Neural progenitor cell (in vitro differentiated cells): ENCODE results near the gene ADCY2. TPM values are rescaled to one million over a fixed set of nuclear protein-coding genes. Genes with fewer than 3 reads are reported as not detected.

Experiments
- DNase-seq: peaks from one replicate; pipeline ENCODE4 v3.0.0-alpha.2; 2016; ENCODE audit warnings: low spot score
- H2AFZ ChIP-seq: fragments of 200-600 bp; sonication (generic); replicated peaks from 2 replicates; pipeline ENCODE4 v1.6.1; 2016; ENCODE audit warnings: antibody characterized with exemption
- H3F3A ChIP-seq: fragments of 200-600 bp; sonication (generic); 2 replicates; pipeline ENCODE4 v1.6.1; 2016; ENCODE audit warnings: antibody characterized with exemption, low read depth
- H3K27ac ChIP-seq: fragments of 200-600 bp; sonication (generic); 2 replicates; pipeline ENCODE4 v1.5.1; 2016; ENCODE audit warnings: mild to moderate bottlenecking
- H3K27me3 ChIP-seq: fragments of 200-600 bp; sonication (generic); 2 replicates; pipeline ENCODE4 v1.6.1; 2016; ENCODE audit warnings: mild to moderate bottlenecking, moderate library complexity
- H3K36me3 ChIP-seq: fragments of 200-600 bp; sonication (generic); 2 replicates; pipeline ENCODE4 v1.5.1; 2016
- H3K4me1 ChIP-seq: fragments of 200-600 bp; sonication (generic); 2 replicates; pipeline ENCODE4 v1.6.1; 2016; ENCODE audit warnings: mixed run types
- H3K4me2 ChIP-seq: fragments of 200-600 bp; sonication (generic); 2 replicates; pipeline ENCODE4 v1.6.1; 2016
- H3K4me3 ChIP-seq: fragments of 200-600 bp; sonication (generic); 2 replicates; pipeline ENCODE4 v1.5.1; 2016
- H3K79me2 ChIP-seq: fragments of 200-600 bp; sonication (generic); 2 replicates; pipeline ENCODE4 v1.6.1; 2016; ENCODE audit warnings: low read depth
- H3K9ac ChIP-seq: fragments of 200-600 bp; sonication (generic); 2 replicates; pipeline ENCODE4 v1.6.1; 2016
- H3K9me3 ChIP-seq: fragments of 200-600 bp; sonication (generic); 2 replicates; pipeline ENCODE4 v1.5.1; 2016; ENCODE audit warnings: low read depth
- H4K20me1 ChIP-seq: fragments of 200-600 bp; sonication (generic); 2 replicates; pipeline ENCODE4 v1.6.1; 2016; ENCODE audit warnings: low read depth
- H3K27ac Mint-ChIP-seq: 3 replicates; pipeline ENCODE4 v1.8.0; 2021; ENCODE audit warnings: mixed read lengths
- H3K27me3 Mint-ChIP-seq: 2 replicates; pipeline ENCODE4 v1.8.0; 2022; ENCODE audit warnings: low read depth, mild to moderate bottlenecking, inconsistent platforms, moderate library complexity, mixed read lengths; ENCODE audit not compliant: insufficient read depth
- H3K36me3 Mint-ChIP-seq: 3 replicates; pipeline ENCODE4 v1.8.0; 2021; ENCODE audit warnings: mixed read lengths
- H3K4me1 Mint-ChIP-seq: 3 replicates; pipeline ENCODE4 v1.8.0; 2021; ENCODE audit warnings: mixed read lengths
- H3K4me3 Mint-ChIP-seq: 3 replicates; pipeline ENCODE4 v1.8.0; 2021; ENCODE audit warnings: mild to moderate bottlenecking, moderate library complexity, mixed read lengths
- H3K9me3 Mint-ChIP-seq: 3 replicates; pipeline ENCODE4 v1.8.0; 2020; ENCODE audit warnings: mixed read lengths
- EZH2 ChIP-seq: fragments of 200-600 bp; sonication (generic); IDR thresholded peaks from 2 replicates; pipeline ENCODE4 v1.6.1; 2017; ENCODE audit warnings: antibody characterized with exemption, mild to moderate bottlenecking, moderate library complexity
- EZH2phosphoT487 ChIP-seq: fragments of 200-600 bp; sonication (generic); IDR thresholded peaks from 2 replicates; pipeline ENCODE4 v1.6.1; 2017; ENCODE audit warnings: antibody characterized with exemption
- total RNA-seq: library from RNA; depleted of rRNA; stranded (reverse); fragments of >200 nt; gene quantifications from 2 replicates; pipeline ENCODE4 v1.2.3, GENCODE V29; 2015; ENCODE audit warnings: low replicate concordance
- TF ChIP-seq, protein P1 (sequence below): fragments of 200-600 bp; sonication (generic); IDR thresholded peaks from 2 replicates; pipeline ENCODE4 v1.5.1; 2017; ENCODE audit warnings: antibody characterized with exemption, mild to moderate bottlenecking

The ADCY2 gene
- total RNA-seq, 1 donor from 2014 or later = 1.2 TPM

DNA sequence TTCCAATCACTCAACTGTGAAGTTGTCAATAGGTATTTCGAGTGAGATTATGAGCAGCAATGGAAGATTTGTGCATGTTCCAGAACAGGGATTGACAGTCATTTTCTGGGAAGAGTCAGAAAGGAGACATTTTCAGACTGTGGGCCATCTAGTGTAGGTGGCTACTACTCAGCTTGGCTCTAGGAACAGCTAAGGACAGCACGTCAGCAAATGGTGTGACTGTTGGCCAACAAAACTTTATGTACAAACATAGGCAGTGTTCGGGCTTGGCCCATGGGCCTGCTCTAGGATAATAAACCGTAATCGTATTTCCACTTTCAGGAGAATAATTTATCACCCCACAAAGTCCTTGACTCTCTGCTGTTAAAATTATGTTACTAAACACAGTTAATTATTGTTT is 143.6 kb downstream of the ADCY2 start:
- DNase-seq = no peak
- Histone ChIP-seq H3K27me3 (no peaks in the 10 kb centered on the region), H3F3A (no peaks in the 10 kb centered on the region), H3K4me2 (no peak overlapping the region), H3K36me3 (no peaks in the 10 kb centered on the region), H2AFZ (no peak overlapping the region), H3K4me1 (no peaks in the 10 kb centered on the region), H3K9me3 (no peaks in the 10 kb centered on the region), H3K4me3 (no peak overlapping the region), H3K9ac (no peak overlapping the region), H4K20me1 (no peaks in the 10 kb centered on the region), H3K79me2 (no peaks in the 10 kb centered on the region), H3K27ac (no peak overlapping the region)
- H3K36me3 Mint-ChIP-seq = no peaks in the 10 kb centered on the region
- no peak overlapping the region for H3K4me3 Mint-ChIP-seq
- H3K4me1 Mint-ChIP-seq = peaks cover 13% of the 10 kb centered on the region
- no peaks in the 10 kb centered on the region for H3K9me3 Mint-ChIP-seq
- TF ChIP-seq EZH2phosphoT487 (no peak), EZH2 (no peak)
- TF ChIP-seq, protein P1, sequence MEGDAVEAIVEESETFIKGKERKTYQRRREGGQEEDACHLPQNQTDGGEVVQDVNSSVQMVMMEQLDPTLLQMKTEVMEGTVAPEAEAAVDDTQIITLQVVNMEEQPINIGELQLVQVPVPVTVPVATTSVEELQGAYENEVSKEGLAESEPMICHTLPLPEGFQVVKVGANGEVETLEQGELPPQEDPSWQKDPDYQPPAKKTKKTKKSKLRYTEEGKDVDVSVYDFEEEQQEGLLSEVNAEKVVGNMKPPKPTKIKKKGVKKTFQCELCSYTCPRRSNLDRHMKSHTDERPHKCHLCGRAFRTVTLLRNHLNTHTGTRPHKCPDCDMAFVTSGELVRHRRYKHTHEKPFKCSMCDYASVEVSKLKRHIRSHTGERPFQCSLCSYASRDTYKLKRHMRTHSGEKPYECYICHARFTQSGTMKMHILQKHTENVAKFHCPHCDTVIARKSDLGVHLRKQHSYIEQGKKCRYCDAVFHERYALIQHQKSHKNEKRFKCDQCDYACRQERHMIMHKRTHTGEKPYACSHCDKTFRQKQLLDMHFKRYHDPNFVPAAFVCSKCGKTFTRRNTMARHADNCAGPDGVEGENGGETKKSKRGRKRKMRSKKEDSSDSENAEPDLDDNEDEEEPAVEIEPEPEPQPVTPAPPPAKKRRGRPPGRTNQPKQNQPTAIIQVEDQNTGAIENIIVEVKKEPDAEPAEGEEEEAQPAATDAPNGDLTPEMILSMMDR = no peak
- H3K27me3 Mint-ChIP-seq = peaks cover 2% of the 10 kb centered on the region
- H3K27ac Mint-ChIP-seq = no peak overlapping the region

DNA sequence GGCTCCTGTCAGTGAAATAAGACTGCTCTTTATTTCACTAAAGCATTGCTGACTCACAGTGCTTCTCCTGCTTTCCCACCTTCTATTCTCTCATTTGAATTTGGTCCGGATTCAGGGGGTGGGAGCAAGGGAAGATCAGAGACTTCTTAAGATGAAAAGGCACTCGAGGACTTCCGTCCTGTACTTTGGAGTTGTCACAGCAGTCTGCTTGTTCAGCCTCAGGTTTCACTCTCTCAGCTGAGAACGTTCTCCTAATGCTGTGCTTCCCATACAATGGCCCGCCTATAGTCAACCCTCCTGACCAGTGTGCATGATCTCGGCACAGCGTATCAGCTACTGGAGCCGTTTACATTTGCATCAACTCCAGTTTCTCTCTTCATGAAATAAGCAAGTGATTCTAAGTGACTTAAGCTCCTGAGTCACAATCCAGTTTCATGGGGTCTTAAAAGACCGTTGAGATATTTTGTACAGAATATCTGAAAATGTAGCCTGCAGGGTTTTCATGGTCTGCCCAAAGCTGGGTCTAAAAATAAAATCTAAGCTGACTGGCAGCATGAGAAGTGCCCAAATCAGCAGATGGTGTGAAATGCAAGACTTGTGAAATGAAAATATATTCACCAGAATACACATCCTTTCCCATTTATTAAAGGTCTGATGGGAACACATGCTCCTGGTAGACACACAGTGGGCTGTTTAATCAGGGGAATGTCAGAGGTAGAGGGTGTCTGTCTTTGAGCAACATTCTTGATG is 145.0 kb downstream of the ADCY2 start:
- peak; percentile 8 for DNase-seq
- no peaks in the 10 kb centered on the region for H3F3A ChIP-seq
- no peak overlapping the region for H3K27ac ChIP-seq
- no peaks in the 10 kb centered on the region for H3K9me3 ChIP-seq
- H3K4me3 ChIP-seq = no peak overlapping the region
- H3K9me3 Mint-ChIP-seq = no peaks in the 10 kb centered on the region
- H3K27ac Mint-ChIP-seq = no peak overlapping the region
- H3K27me3 Mint-ChIP-seq = peaks cover 2% of the 10 kb centered on the region
- TF ChIP-seq EZH2 = no peak
- no peak for TF ChIP-seq EZH2phosphoT487
- TF ChIP-seq, protein P1 = no peak
- H3K79me2 ChIP-seq = no peaks in the 10 kb centered on the region
- H3K4me1 ChIP-seq = no peaks in the 10 kb centered on the region
- no peaks in the 10 kb centered on the region for H3K36me3 ChIP-seq
- H3K4me2 ChIP-seq = no peak overlapping the region
- H3K9ac ChIP-seq = no peak overlapping the region
- no peaks in the 10 kb centered on the region for H3K36me3 Mint-ChIP-seq
- no peak overlapping the region for H3K4me3 Mint-ChIP-seq
- H2AFZ ChIP-seq = peak overlapping the region; percentile 26
- H4K20me1 ChIP-seq = no peaks in the 10 kb centered on the region
- no peaks in the 10 kb centered on the region for H3K27me3 ChIP-seq
- H3K4me1 Mint-ChIP-seq = peaks cover 13% of the 10 kb centered on the region

DNA sequence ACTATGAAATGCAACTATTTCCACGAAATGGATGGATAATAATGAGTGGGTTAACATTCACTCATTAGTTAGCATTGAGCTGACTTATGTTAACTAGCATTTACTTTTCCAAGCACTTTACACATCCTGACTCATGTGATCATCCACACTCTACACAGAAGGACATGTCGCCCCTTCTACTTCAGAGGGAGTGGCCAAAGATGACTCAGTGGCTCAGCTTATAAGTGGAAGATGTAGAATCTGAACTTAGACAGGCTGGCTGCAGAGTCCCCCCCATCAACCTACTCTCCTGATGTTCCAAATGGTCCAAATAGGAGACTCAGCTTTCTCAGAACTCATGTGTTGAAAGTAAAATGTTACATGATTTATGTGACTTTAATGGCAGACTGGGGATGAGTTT is 146.0 kb downstream of the ADCY2 start:
- H3K9ac ChIP-seq = no peak overlapping the region
- Mint-ChIP-seq H3K36me3 (no peaks in the 10 kb centered on the region), H3K27ac (no peak overlapping the region), H3K4me1 (peaks cover 13% of the 10 kb centered on the region), H3K9me3 (no peaks in the 10 kb centered on the region), H3K4me3 (no peak overlapping the region), H3K27me3 (peaks cover 2% of the 10 kb centered on the region)
- no peaks in the 10 kb centered on the region for H3K9me3 ChIP-seq
- no peaks in the 10 kb centered on the region for H3K79me2 ChIP-seq
- no peaks in the 10 kb centered on the region for H3K4me1 ChIP-seq
- H4K20me1 ChIP-seq = no peaks in the 10 kb centered on the region
- no peak overlapping the region for H3K4me2 ChIP-seq
- H3F3A ChIP-seq = no peaks in the 10 kb centered on the region
- TF ChIP-seq, protein P1 = no peak
- TF ChIP-seq EZH2 = no peak
- no peak for TF ChIP-seq EZH2phosphoT487
- no peaks in the 10 kb centered on the region for H3K36me3 ChIP-seq
- H3K4me3 ChIP-seq = no peak overlapping the region
- DNase-seq = no peak
- H3K27ac ChIP-seq = no peak overlapping the region
- H3K27me3 ChIP-seq = no peaks in the 10 kb centered on the region
- no peak overlapping the region for H2AFZ ChIP-seq
